Coronary artery (tissue), 2 donors: ENCODE data around the gene CD33.

ENCODE experiments used
- DNase-seq: peaks from one replicate; pipeline ENCODE4 v3.0.0-alpha.2; 2017; ENCODE audit warnings: low spot score
- H3K27ac ChIP-seq, 2 donors: fragments of 200-600 bp; sonication (generic); one replicate each; pipeline ENCODE4 v1.5.1; 2016 to 2019
- H3K4me3 ChIP-seq: fragments of 200-600 bp; sonication (generic); 2 replicates; pipeline ENCODE4 v1.5.1; 2016; ENCODE audit warnings: mild to moderate bottlenecking, moderate library complexity
- TF ChIP-seq, protein P1 (sequence below): fragments of 200-600 bp; sonication (generic); IDR thresholded peaks from one replicate; pipeline ENCODE4 v1.5.1; 2019; ENCODE audit warnings: antibody characterized with exemption

The CD33 gene

DNA sequence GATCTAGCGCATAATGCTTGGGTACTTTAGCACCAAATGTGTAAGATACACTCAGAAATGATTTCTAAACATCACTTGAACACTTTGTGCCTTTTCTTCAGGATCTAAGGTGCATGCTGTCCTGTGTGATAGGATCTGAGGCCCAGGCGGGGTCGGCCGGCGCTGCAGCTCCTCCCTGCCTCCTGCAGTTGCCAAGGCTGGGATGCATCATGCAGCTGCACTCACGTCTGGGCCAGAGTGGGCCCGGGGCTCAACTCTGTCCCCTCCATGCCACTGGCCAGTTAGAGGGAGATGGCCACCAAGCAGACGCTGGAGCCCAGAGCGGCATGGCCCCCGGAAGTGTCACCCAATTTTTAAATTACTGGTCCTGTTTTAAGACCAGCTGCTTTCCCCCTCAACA is 29.3 kb upstream of the CD33 start:
- Histone ChIP-seq H3K27ac (no peak overlapping the region), H3K4me3 (no peak overlapping the region)
- no peak for DNase-seq
- TF ChIP-seq, protein P1, sequence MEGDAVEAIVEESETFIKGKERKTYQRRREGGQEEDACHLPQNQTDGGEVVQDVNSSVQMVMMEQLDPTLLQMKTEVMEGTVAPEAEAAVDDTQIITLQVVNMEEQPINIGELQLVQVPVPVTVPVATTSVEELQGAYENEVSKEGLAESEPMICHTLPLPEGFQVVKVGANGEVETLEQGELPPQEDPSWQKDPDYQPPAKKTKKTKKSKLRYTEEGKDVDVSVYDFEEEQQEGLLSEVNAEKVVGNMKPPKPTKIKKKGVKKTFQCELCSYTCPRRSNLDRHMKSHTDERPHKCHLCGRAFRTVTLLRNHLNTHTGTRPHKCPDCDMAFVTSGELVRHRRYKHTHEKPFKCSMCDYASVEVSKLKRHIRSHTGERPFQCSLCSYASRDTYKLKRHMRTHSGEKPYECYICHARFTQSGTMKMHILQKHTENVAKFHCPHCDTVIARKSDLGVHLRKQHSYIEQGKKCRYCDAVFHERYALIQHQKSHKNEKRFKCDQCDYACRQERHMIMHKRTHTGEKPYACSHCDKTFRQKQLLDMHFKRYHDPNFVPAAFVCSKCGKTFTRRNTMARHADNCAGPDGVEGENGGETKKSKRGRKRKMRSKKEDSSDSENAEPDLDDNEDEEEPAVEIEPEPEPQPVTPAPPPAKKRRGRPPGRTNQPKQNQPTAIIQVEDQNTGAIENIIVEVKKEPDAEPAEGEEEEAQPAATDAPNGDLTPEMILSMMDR: no peak

DNA sequence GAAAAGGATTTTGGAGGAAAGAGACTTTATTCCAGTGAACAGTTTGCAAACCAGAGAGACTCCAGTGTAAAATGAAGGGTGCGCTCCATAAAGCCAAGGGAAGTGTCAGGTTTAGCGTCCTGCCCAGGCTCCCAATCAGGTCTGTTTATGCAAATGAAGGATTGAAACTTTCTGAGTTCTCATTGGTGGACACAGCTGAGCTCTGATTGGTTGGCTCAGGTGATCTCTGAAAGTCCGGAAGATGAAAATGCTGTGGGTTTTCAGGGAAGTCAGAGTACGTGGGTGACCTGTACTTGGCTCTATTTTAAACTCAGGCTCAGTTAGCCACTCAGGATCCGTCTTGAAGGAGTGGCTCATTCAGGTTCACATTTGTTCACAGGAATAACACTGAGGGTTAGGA is 28.7 kb upstream of the CD33 start:
- DNase-seq: no peak
- H3K27ac ChIP-seq: no peak overlapping the region
- TF ChIP-seq, protein P1: no peak
- no peak overlapping the region for H3K4me3 ChIP-seq

DNA sequence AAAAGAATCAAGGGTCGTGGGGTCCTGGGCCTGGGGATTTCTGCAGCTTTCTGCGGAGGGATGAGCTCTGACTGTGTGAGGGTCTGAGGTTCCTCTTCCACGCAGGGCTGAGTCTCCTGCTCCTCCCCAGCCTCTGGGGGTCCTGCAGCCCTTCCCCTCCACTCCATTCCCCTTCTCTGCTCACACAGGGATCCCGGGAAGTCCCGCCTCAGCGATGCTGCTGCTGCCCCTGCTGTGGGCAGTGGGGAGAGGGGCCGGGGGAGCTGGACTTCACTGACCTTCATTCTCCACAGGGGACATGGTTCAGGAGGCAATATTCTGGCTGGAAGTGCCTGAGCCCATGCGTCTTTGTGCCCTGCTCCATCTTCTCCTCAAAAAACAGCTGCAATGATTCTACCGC is 26.2 kb upstream of the CD33 start:
- no peak for DNase-seq
- Histone ChIP-seq H3K27ac (no peak overlapping the region), H3K4me3 (no peak overlapping the region)
- TF ChIP-seq, protein P1: no peak

DNA sequence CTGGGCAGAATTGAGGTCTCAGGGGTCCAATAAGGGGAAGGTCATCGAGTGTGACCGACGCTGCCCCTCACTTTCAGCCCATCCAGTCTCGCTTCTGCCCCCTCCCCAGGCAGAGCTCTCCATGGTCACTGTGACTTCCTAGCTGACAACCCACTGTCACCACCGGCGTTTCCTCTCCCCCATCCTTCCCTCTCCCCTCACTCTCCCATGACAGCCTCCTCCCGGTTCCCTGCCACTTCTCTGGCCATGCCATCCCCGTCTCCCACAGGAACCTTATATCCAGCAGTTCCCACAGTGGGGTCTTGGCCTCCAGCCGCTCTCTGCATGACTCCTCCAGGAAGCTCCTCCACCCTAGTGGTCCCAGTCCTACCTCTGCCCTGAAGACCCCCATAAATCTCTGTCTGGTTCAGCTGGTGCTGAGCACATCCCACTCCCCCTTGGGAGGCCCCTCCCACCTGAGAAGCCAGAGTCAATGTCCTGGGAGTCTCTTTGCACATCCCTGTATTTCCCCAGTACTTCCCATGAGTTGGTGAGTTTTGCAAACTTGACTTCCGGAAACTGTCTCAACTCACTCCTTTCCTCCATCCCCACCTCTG is 24.7 kb upstream of the CD33 start:
- Histone ChIP-seq H3K27ac (no peak overlapping the region), H3K4me3 (no peak overlapping the region)
- TF ChIP-seq, protein P1: no peak
- DNase-seq: no peak

GRCh38 chr19:51201712-51202111 is 23.2 kb upstream of the CD33 start:
- no peak overlapping the region for H3K4me3 ChIP-seq
- no peak overlapping the region for H3K27ac ChIP-seq
- no peak for DNase-seq
- TF ChIP-seq, protein P1: no peak

GRCh38 chr19:51203916-51204315 is 21.0 kb upstream of the CD33 start:
- no peak for DNase-seq
- no peak overlapping the region for H3K27ac ChIP-seq
- TF ChIP-seq, protein P1: no peak
- H3K4me3 ChIP-seq: no peak overlapping the region

- TF ChIP-seq, protein P1: no peak
These were observed 20.6 kb upstream of the CD33 start for GRCh38 chr19:51204321-51204720.

More at GRCh38 chr19:51204321-51204720, 20.6 kb upstream of the CD33 start:
- Histone ChIP-seq H3K27ac (no peak overlapping the region), H3K4me3 (no peak overlapping the region)
- no peak for DNase-seq
